GM23338 (cell line): Measurements from ENCODE around the gene BNIP5. TPM values are rescaled to one million over a fixed set of nuclear protein-coding genes. Genes with fewer than 3 reads are reported as not detected.

Experiments used
- ATAC-seq: fragments of 200-7000 bp; cut with Tn5 transposase; 3 replicates; pipeline ENCODE4 v1.9.1; 2020
- DNase-seq: peaks from one replicate; pipeline ENCODE4 v3.0.0-alpha.2; 2015; ENCODE audit warnings: low spot score
- H2AFZ ChIP-seq: fragments of 200-600 bp; sonication (generic); 2 replicates; pipeline ENCODE4 v1.8.0; 2016; ENCODE audit warnings: antibody characterized with exemption, mild to moderate bottlenecking, moderate library complexity
- H3F3A ChIP-seq: fragments of 200-600 bp; sonication (generic); replicated peaks from 2 replicates; pipeline ENCODE4 v1.8.0; 2017; ENCODE audit warnings: antibody characterized with exemption, mixed run types, low read depth
- H3K27ac ChIP-seq: fragments of 200-600 bp; sonication (generic); 2 replicates; pipeline ENCODE4 v1.6.1; 2016; ENCODE audit warnings: low read depth
- H3K27me3 ChIP-seq: fragments of 200-600 bp; sonication (generic); 2 replicates; pipeline ENCODE4 v1.8.0; 2016; ENCODE audit warnings: mild to moderate bottlenecking, mixed run types, moderate library complexity; ENCODE audit not compliant: insufficient read depth
- H3K36me3 ChIP-seq: fragments of 200-600 bp; sonication (generic); 2 replicates; pipeline ENCODE4 v1.8.0; 2016; ENCODE audit warnings: mild to moderate bottlenecking; ENCODE audit not compliant: insufficient read depth
- H3K4me1 ChIP-seq: fragments of 200-600 bp; sonication (generic); 2 replicates; pipeline ENCODE4 v1.8.0; 2016; ENCODE audit warnings: mild to moderate bottlenecking, moderate library complexity; ENCODE audit not compliant: insufficient read depth
- H3K4me2 ChIP-seq: fragments of 200-600 bp; sonication (generic); 2 replicates; pipeline ENCODE4 v1.7.1; 2017; ENCODE audit warnings: mixed run types
- H3K4me3 ChIP-seq: fragments of 200-600 bp; sonication (generic); 2 replicates; pipeline ENCODE4 v1.6.1; 2016; ENCODE audit warnings: mixed run types
- H3K79me2 ChIP-seq: fragments of 200-600 bp; sonication (generic); replicated peaks from 2 replicates; pipeline ENCODE4 v1.8.0; 2017; ENCODE audit warnings: mild to moderate bottlenecking; ENCODE audit not compliant: insufficient read depth
- H3K9me2 ChIP-seq: fragments of 200-600 bp; sonication (generic); 2 replicates; pipeline ENCODE4 v1.8.0; 2017; ENCODE audit not compliant: insufficient read depth
- H4K20me1 ChIP-seq: fragments of 200-600 bp; sonication (generic); replicated peaks from 2 replicates; pipeline ENCODE4 v1.8.0; 2017; ENCODE audit warnings: mild to moderate bottlenecking; ENCODE audit not compliant: insufficient read depth
- H3K27ac Mint-ChIP-seq: 2 replicates; pipeline ENCODE4 v1.8.0; 2020; ENCODE audit warnings: inconsistent platforms, mild to moderate bottlenecking, moderate library complexity, mixed read lengths
- H3K27me3 Mint-ChIP-seq: 3 replicates; pipeline ENCODE4 v1.8.0; 2022; ENCODE audit warnings: low read depth, mild to moderate bottlenecking, moderate library complexity, mixed read lengths, inconsistent platforms; ENCODE audit not compliant: insufficient read depth, poor library complexity
- H3K36me3 Mint-ChIP-seq: 3 replicates; pipeline ENCODE4 v1.8.0; 2021; ENCODE audit warnings: low read depth, mild to moderate bottlenecking, inconsistent platforms, moderate library complexity, mixed read lengths
- H3K4me1 Mint-ChIP-seq: 3 replicates; pipeline ENCODE4 v1.8.0; 2020; ENCODE audit warnings: mild to moderate bottlenecking, inconsistent platforms, mixed read lengths
- H3K4me3 Mint-ChIP-seq: 3 replicates; pipeline ENCODE4 v1.8.0; 2021; ENCODE audit warnings: moderate library complexity, mild to moderate bottlenecking, inconsistent platforms, mixed read lengths
- H3K9me3 Mint-ChIP-seq: 3 replicates; pipeline ENCODE4 v1.8.0; 2020; ENCODE audit warnings: moderate library complexity, mild to moderate bottlenecking, inconsistent platforms, mixed read lengths
- CTCF ChIP-seq, 2 experiments: fragments of 200-600 bp in 1 of 2; sonication (generic) in 1 of 2; conservative IDR thresholded peaks; 2 replicates each; pipeline versions ENCODE4 v1.5.1 to v1.6.1; 2016 to 2017; ENCODE audit warnings: antibody characterized with exemption in 2 of 2, low read depth in 2 of 2, mild to moderate bottlenecking in 2 of 2, moderate library complexity in 1 of 2
- EZH2phosphoT487 ChIP-seq: fragments of 200-600 bp; sonication (generic); IDR thresholded peaks from one replicate; pipeline ENCODE4 v1.8.1; 2018; ENCODE audit warnings: antibody characterized with exemption; ENCODE audit not compliant: unreplicated experiment
- JUNB ChIP-seq: IDR thresholded peaks from one replicate; pipeline ENCODE4 v1.6.1; 2016; ENCODE audit warnings: antibody characterized with exemption; ENCODE audit not compliant: unreplicated experiment
- POLR2AphosphoS5 ChIP-seq: IDR thresholded peaks from 2 replicates; pipeline ENCODE4 v1.6.1; 2016; ENCODE audit warnings: antibody characterized with exemption, low read depth
- STAT1 ChIP-seq: IDR thresholded peaks from one replicate; pipeline ENCODE4 v1.6.1; 2016; ENCODE audit warnings: antibody characterized with exemption; ENCODE audit not compliant: unreplicated experiment
- ZNF331 ChIP-seq: fragments of 250-450 bp; sonication (Bioruptor Pico); IDR thresholded peaks from 2 replicates; pipeline ENCODE4 v1.5.0; 2020; ENCODE audit warnings: low read depth, mild to moderate bottlenecking, moderate library complexity
- ZNF462 ChIP-seq: fragments of 250-450 bp; sonication (Bioruptor Pico); IDR thresholded peaks from 2 replicates; pipeline ENCODE4 v1.5.0; 2020; ENCODE audit warnings: mild to moderate bottlenecking, moderate library complexity
- polyA plus RNA-seq: library from polyadenylated mRNA; unstranded; fragments of >200 nt; fragmentation: Nextera tagmentation; extraction: Ambion mirVana; gene quantifications from 2 replicates; pipeline ENCODE4 v1.2.1, GENCODE V29; 2016
- total RNA-seq: library from RNA; depleted of rRNA; stranded (reverse); fragments of >200 nt; shearing (Covaris generic); gene quantifications from 2 replicates; pipeline ENCODE4 v1.2.3, GENCODE V29; 2014
- TF ChIP-seq, protein P1 (sequence below): IDR thresholded peaks from one replicate; pipeline ENCODE4 v1.6.1; 2018; ENCODE audit warnings: antibody characterized with exemption; ENCODE audit not compliant: unreplicated experiment

BNIP5 gene
- total and polyA plus RNA-seq, 2 experiments from 2014 or later = not detected

DNA sequence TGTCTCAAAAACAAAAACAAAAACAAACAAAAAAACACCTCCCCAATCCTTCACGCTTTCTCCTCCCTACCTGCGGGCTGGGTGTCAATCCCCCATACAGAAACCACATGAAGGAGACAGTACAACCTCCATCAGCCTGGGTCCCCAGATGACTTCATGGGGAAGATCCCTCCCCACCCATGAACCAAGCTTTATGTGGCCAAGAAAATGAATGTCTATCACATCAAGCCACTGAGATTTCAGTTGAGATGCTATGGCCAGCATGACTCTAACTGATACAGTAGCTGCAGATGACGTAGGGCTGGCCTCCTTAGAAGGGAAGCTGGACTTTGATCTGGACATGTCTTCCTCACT lies 21.2 kb upstream of the BNIP5 start (continued):
- TF ChIP-seq ZNF462 (CRISPR knock-in tag) = no peak
- TF ChIP-seq JUNB = no peak
- no peak for TF ChIP-seq EZH2phosphoT487
- no peak for TF ChIP-seq STAT1
- TF ChIP-seq CTCF (conservative IDR thresholded peaks at IDR 0.05; ENCODE audit: low read depth in 2 of 2) = no peak
- TF ChIP-seq ZNF331 (CRISPR knock-in tag) = no peak

- Histone ChIP-seq H3K36me3 (no peaks in the 10 kb centered on the region), H3K27ac (no peak overlapping the region), H3K9me2 (no peaks in the 10 kb centered on the region), H3K4me1 (no peaks in the 10 kb centered on the region), H2AFZ (no peak overlapping the region), H4K20me1 (no peaks in the 10 kb centered on the region), H3K79me2 (no peaks in the 10 kb centered on the region), H3K4me2 (no peak overlapping the region), H3K4me3 (no peak overlapping the region), H3K27me3 (no peaks in the 10 kb centered on the region), H3F3A (no peaks in the 10 kb centered on the region)
- DNase-seq (no peak), ATAC-seq (no peak)
- peaks cover 6% of the 10 kb centered on the region for H3K27me3 Mint-ChIP-seq
- no peak overlapping the region for H3K4me3 Mint-ChIP-seq
- H3K4me1 Mint-ChIP-seq = no peaks in the 10 kb centered on the region
- no peak overlapping the region for H3K27ac Mint-ChIP-seq
- no peaks in the 10 kb centered on the region; the same call in 2 of the 3 replicates for H3K36me3 Mint-ChIP-seq
- H3K9me3 Mint-ChIP-seq = no peaks in the 10 kb centered on the region; the same call in 1 of the 3 replicates
- TF ChIP-seq STAT1 (no peak), POLR2AphosphoS5 (no peak), ZNF331 (CRISPR knock-in tag) (no peak), CTCF (conservative IDR thresholded peaks at IDR 0.05; ENCODE audit: low read depth in 2 of 2) (no peak)
- TF ChIP-seq, protein P1, sequence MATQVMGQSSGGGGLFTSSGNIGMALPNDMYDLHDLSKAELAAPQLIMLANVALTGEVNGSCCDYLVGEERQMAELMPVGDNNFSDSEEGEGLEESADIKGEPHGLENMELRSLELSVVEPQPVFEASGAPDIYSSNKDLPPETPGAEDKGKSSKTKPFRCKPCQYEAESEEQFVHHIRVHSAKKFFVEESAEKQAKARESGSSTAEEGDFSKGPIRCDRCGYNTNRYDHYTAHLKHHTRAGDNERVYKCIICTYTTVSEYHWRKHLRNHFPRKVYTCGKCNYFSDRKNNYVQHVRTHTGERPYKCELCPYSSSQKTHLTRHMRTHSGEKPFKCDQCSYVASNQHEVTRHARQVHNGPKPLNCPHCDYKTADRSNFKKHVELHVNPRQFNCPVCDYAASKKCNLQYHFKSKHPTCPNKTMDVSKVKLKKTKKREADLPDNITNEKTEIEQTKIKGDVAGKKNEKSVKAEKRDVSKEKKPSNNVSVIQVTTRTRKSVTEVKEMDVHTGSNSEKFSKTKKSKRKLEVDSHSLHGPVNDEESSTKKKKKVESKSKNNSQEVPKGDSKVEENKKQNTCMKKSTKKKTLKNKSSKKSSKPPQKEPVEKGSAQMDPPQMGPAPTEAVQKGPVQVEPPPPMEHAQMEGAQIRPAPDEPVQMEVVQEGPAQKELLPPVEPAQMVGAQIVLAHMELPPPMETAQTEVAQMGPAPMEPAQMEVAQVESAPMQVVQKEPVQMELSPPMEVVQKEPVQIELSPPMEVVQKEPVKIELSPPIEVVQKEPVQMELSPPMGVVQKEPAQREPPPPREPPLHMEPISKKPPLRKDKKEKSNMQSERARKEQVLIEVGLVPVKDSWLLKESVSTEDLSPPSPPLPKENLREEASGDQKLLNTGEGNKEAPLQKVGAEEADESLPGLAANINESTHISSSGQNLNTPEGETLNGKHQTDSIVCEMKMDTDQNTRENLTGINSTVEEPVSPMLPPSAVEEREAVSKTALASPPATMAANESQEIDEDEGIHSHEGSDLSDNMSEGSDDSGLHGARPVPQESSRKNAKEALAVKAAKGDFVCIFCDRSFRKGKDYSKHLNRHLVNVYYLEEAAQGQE = no peak
These were observed 19.1 kb upstream of the BNIP5 start for GRCh38 chr6:36355819-36356218.
